ENCODE measurements around the gene SARDH.

SARDH gene

GRCh38 chr9:133665096-133665495 lies 73.1 kb downstream of the SARDH start:
- no peak for TF ChIP-seq CTCF (IDR thresholded peaks at IDR 0.05; ENCODE audit: control insufficient read depth, insufficient read depth, low read depth, low read length, missing control alignments)
- no peak overlapping the region for H3K4me3 ChIP-seq (ENCODE audit: control insufficient read depth, low read depth, low read length)
- DNase-seq (ENCODE audit: low read depth) = no peak

GRCh38 chr9:133664173-133665050 lies 73.7 kb downstream of the SARDH start:
- DNase-seq (ENCODE audit: low read depth) = no peak
- no peak overlapping the region for H3K4me3 ChIP-seq (ENCODE audit: control insufficient read depth, low read depth, low read length)
- no peak for TF ChIP-seq CTCF (IDR thresholded peaks at IDR 0.05; ENCODE audit: control insufficient read depth, insufficient read depth, low read depth, low read length, missing control alignments)

GRCh38 chr9:133661846-133662540 lies 76.2 kb downstream of the SARDH start:
- no peak overlapping the region for H3K4me3 ChIP-seq (ENCODE audit: control insufficient read depth, low read depth, low read length)
- TF ChIP-seq CTCF (IDR thresholded peaks at IDR 0.05; ENCODE audit: control insufficient read depth, insufficient read depth, low read depth, low read length, missing control alignments) = no peak
- DNase-seq (ENCODE audit: low read depth) = no peak

- TF ChIP-seq CTCF (IDR thresholded peaks at IDR 0.05; ENCODE audit: control insufficient read depth, insufficient read depth, low read depth, low read length, missing control alignments) = no peak
- no peak overlapping the region for H3K4me3 ChIP-seq (ENCODE audit: control insufficient read depth, low read depth, low read length)
- DNase-seq (ENCODE audit: low read depth) = no peak
These were observed 78.6 kb downstream of the SARDH start for GRCh38 chr9:133659516-133659915.

GRCh38 chr9:133658442-133659431 lies 79.4 kb downstream of the SARDH start:
- no peak for TF ChIP-seq CTCF (IDR thresholded peaks at IDR 0.05; ENCODE audit: control insufficient read depth, insufficient read depth, low read depth, low read length, missing control alignments)
- DNase-seq (ENCODE audit: low read depth) = no peak
- H3K4me3 ChIP-seq (ENCODE audit: control insufficient read depth, low read depth, low read length) = no peak overlapping the region; the same call in 1 of the 2 replicates

- no peak for DNase-seq (ENCODE audit: low read depth)
These were observed 81.0 kb downstream of the SARDH start for GRCh38 chr9:133657120-133657661.

More at GRCh38 chr9:133657120-133657661, 81.0 kb downstream of the SARDH start:
- H3K4me3 ChIP-seq (ENCODE audit: control insufficient read depth, low read depth, low read length) = no peak overlapping the region
- TF ChIP-seq CTCF (IDR thresholded peaks at IDR 0.05; ENCODE audit: control insufficient read depth, insufficient read depth, low read depth, low read length, missing control alignments) = no peak
